GM19025 (cell line): ENCODE measurements around the gene AVEN.

ENCODE experiments used
- ATAC-seq: cut with Tn5 transposase; IDR thresholded peaks from one replicate; pipeline ENCODE4 v1.9.1; 2021; ENCODE audit warnings: mild to moderate bottlenecking, low read depth, moderate library complexity; ENCODE audit not compliant: unreplicated experiment

Gene AVEN

GRCh38 chr15:33994005-33994615, 44.9 kb downstream of the AVEN start:
- no peak for ATAC-seq

GRCh38 chr15:33988384-33988783, 50.6 kb downstream of the AVEN start:
- no peak for ATAC-seq

- no peak for ATAC-seq
These were observed 51.6 kb downstream of the AVEN start for GRCh38 chr15:33987444-33987843.

- no peak for ATAC-seq
These were observed 53.3 kb downstream of the AVEN start for GRCh38 chr15:33985751-33986150.

- ATAC-seq: no peak
These were observed 53.7 kb downstream of the AVEN start for GRCh38 chr15:33985287-33985686.

- ATAC-seq: no peak
These were observed 56.5 kb downstream of the AVEN start for GRCh38 chr15:33982516-33982915.

GRCh38 chr15:33980159-33980558, 58.8 kb downstream of the AVEN start:
- no peak for ATAC-seq

GRCh38 chr15:33975022-33975565, 63.9 kb downstream of the AVEN start:
- ATAC-seq: no peak

GRCh38 chr15:33971811-33972210, 67.2 kb downstream of the AVEN start:
- ATAC-seq: no peak

- ATAC-seq: no peak
These were observed 70.2 kb downstream of the AVEN start for GRCh38 chr15:33968821-33969220.

- no peak for ATAC-seq
These were observed 70.8 kb downstream of the AVEN start, which contains the start of gene CHRM5 for GRCh38 chr15:33968224-33968623. TSS of gene CHRM5 (plus strand) at chr15:33968497. CDS start at chr15:34062718, 94,221 bp downstream.

GRCh38 chr15:33964665-33965040, 74.4 kb downstream of the AVEN start:
- no peak for ATAC-seq

- ATAC-seq: no peak
These were observed 75.0 kb downstream of the AVEN start for GRCh38 chr15:33963831-33964664.

- ATAC-seq: no peak
These were observed 78.5 kb downstream of the AVEN start for GRCh38 chr15:33960549-33960935.

GRCh38 chr15:33959844-33960548, 79.0 kb downstream of the AVEN start:
- no peak for ATAC-seq

GRCh38 chr15:33956397-33956796, 82.6 kb downstream of the AVEN start:
- no peak for ATAC-seq

GRCh38 chr15:33955945-33956344, 83.1 kb downstream of the AVEN start:
- ATAC-seq: no peak

GRCh38 chr15:33946152-33946551, 92.9 kb downstream of the AVEN start:
- ATAC-seq: no peak

- ATAC-seq: no peak
These were observed 97.5 kb downstream of the AVEN start for GRCh38 chr15:33941279-33942063.

GRCh38 chr15:33934921-33935320, 104.1 kb downstream of the AVEN start:
- no peak for ATAC-seq
